K562 (cell line): ENCODE data around the gene ADRA1B. TPM values are rescaled to one million over a fixed set of nuclear protein-coding genes. Genes with fewer than 3 reads are reported as not detected.

Experiments used
- ATAC-seq: fragments of 200-7000 bp; cut with Tn5 transposase; 3 replicates; pipeline ENCODE4 v1.9.1; 2020; ENCODE audit warnings: moderate library complexity
- BruUV-seq: library from RNA; stranded (reverse); fragments of 400-500 nt; replicated peaks from 2 replicates; lab custom pipeline; 2021; lab: Mats Ljungman, UMichigan
- CTCF ChIA-PET: fragments of 300-600 bp; formaldehyde crosslinking; extraction: SDS; loops from one replicate; lab custom pipeline; 2021; ENCODE audit warnings: low intra/inter-chr PET ratio; lab: Yijun Ruan, JAX
- POLR2A ChIA-PET: fragments of 300-600, 350-650 bp; sonication (Branson Sonifier 250); formaldehyde crosslinking; extraction: SDS; loops from one replicate; lab custom pipeline; 2021; ENCODE audit warnings: antibody characterized with exemption, inconsistent platforms; lab: Yijun Ruan, JAX
- DNase-seq, 4 experiments: peaks; one replicate each; pipeline versions ENCODE4 v3.0.0 to v3.0.0-alpha.2; 2011 to 2018; ENCODE audit warnings: low spot score in 3 of 4, mixed read lengths in 3 of 4; ENCODE audit errors: extremely low read depth in 1 of 4
- FAIRE-seq: peaks from 2 replicates; lab custom pipeline; 2011; peaks lifted over from hg19 to GRCh38; lab: Jason Lieb, UNC
- H2AFZ ChIP-seq: 2 replicates; pipeline ENCODE4 v1.6.0; 2011; ENCODE audit warnings: low read depth, low read length, control low read depth, inconsistent platforms
- H3K27ac ChIP-seq: fragments of 200-600 bp; 3 replicates; pipeline ENCODE4 v1.8.0; 2011; ENCODE audit warnings: low read depth, mild to moderate bottlenecking, control low read depth, inconsistent platforms, low read length, moderate library complexity, mixed read lengths; ENCODE audit errors: extremely low read depth
- H3K27me3 ChIP-seq, 2 experiments: fragments of 300-600 bp in 1 of 2; 2 replicates in 1 of 2; 3 replicates in 1 of 2; pipeline versions ENCODE4 v1.6.0 to v1.8.0; 2011; ENCODE audit warnings: inconsistent platforms in 2 of 2, low read length in 2 of 2, mild to moderate bottlenecking in 1 of 2, mixed read lengths in 1 of 2, moderate library complexity in 1 of 2; ENCODE audit not compliant: control insufficient read depth in 2 of 2, insufficient read depth in 2 of 2
- H3K36me3 ChIP-seq: fragments of 300-600 bp; 3 replicates; pipeline ENCODE4 v1.8.0; 2011; ENCODE audit warnings: mild to moderate bottlenecking, low read length, inconsistent platforms; ENCODE audit not compliant: control insufficient read depth, insufficient read depth
- H3K4me1 ChIP-seq, 2 experiments: fragments of 200-600 bp in 1 of 2; replicated peaks in 1 of 2; 2 replicates in 1 of 2; 3 replicates in 1 of 2; pipeline versions ENCODE4 v1.5.1 to v1.8.0; 2011; ENCODE audit warnings: inconsistent platforms in 2 of 2, low read length in 2 of 2, mild to moderate bottlenecking in 1 of 2, mixed read lengths in 1 of 2, moderate library complexity in 1 of 2; ENCODE audit not compliant: control insufficient read depth in 2 of 2, insufficient read depth in 2 of 2
- H3K4me2 ChIP-seq: 2 replicates; pipeline ENCODE4 v1.6.1; 2011; ENCODE audit warnings: low read length, control low read depth, inconsistent platforms, mixed read lengths; ENCODE audit not compliant: insufficient read depth
- H3K4me3 ChIP-seq: fragments of 200-600 bp; sonication (generic), shearing (Covaris generic); 2 replicates; pipeline ENCODE4 v1.5.1; 2016; ENCODE audit warnings: control low read depth, inconsistent platforms
- H3K79me2 ChIP-seq: fragments of 200-600 bp; 3 replicates; pipeline ENCODE4 v1.8.0; 2011; ENCODE audit warnings: low read length, inconsistent platforms; ENCODE audit not compliant: control insufficient read depth, insufficient read depth
- H3K9ac ChIP-seq, 2 experiments: 2 replicates each; pipeline versions ENCODE4 v1.6.0 to v1.6.1; 2011; ENCODE audit warnings: low read depth in 2 of 2, low read length in 2 of 2, control low read depth in 1 of 2, inconsistent platforms in 1 of 2, mild to moderate bottlenecking in 1 of 2, mixed read lengths in 1 of 2; ENCODE audit not compliant: insufficient read depth in 1 of 2
- H3K9me1 ChIP-seq: one replicate; pipeline ENCODE4 v1.6.0; 2011; ENCODE audit warnings: inconsistent platforms, mild to moderate bottlenecking, low read length, moderate library complexity; ENCODE audit not compliant: control insufficient read depth, insufficient read depth
- H3K9me3 ChIP-seq: replicated peaks from 2 replicates; pipeline ENCODE4 v1.5.1; 2011; ENCODE audit warnings: low read depth, low read length, inconsistent platforms; ENCODE audit not compliant: control insufficient read depth, insufficient read depth
- H4K20me1 ChIP-seq: replicated peaks from 2 replicates; pipeline ENCODE4 v1.6.1; 2011; ENCODE audit warnings: low read length, inconsistent platforms, mixed read lengths; ENCODE audit not compliant: control insufficient read depth, insufficient read depth
- ARID2 ChIP-seq: fragments of 450-650 bp; IDR thresholded peaks from 2 replicates; pipeline ENCODE4 v1.6.1; 2017; ENCODE audit warnings: antibody characterized with exemption, mild to moderate bottlenecking
- FOXP4 ChIP-seq: sonication (generic); formaldehyde crosslinking; IDR thresholded peaks from 2 replicates; pipeline ENCODE4 v1.8.0; 2022; ENCODE audit warnings: mild to moderate bottlenecking, missing genetic modification reagents, borderline replicate concordance
- NR4A1 ChIP-seq, 2 experiments: fragments of 250-450 bp in 1 of 2; fragments of 450-650 bp in 1 of 2; sonication (Bioruptor Pico) in 1 of 2; IDR thresholded peaks; 2 replicates each; pipeline versions ENCODE4 v1.4.0 to v1.6.1; 2016 to 2020; ENCODE audit warnings: mild to moderate bottlenecking in 2 of 2, missing compliant biosample characterization in 1 of 2, missing genetic modification characterization in 1 of 2, moderate library complexity in 1 of 2
- NUFIP1 ChIP-seq: fragments of 450-650 bp; IDR thresholded peaks from 2 replicates; pipeline ENCODE4 v1.6.1; 2018; ENCODE audit not compliant: partially characterized antibody
- PML ChIP-seq: IDR thresholded peaks from 2 replicates; pipeline ENCODE4 v1.6.1; 2012; ENCODE audit warnings: low read length, inconsistent platforms
- PRPF4 ChIP-seq: fragments of 200-400 bp; formaldehyde crosslinking; IDR thresholded peaks from one replicate; pipeline ENCODE4 v1.6.1; 2017; ENCODE audit warnings: low read length, low read depth, mild to moderate bottlenecking; ENCODE audit not compliant: insufficient read depth, poor library complexity, severe bottlenecking
- SMAD4 ChIP-seq: fragments of 250-450 bp; sonication (Bioruptor Pico); conservative IDR thresholded peaks from 2 replicates; pipeline ENCODE4 v1.8.0; 2021; ENCODE audit warnings: inconsistent platforms, mild to moderate bottlenecking, moderate library complexity
- SRF ChIP-seq, 2 experiments: fragments of 250-450, 450-650 bp in 1 of 2; sonication (Bioruptor Pico) in 1 of 2; sonication (generic) in 1 of 2; formaldehyde crosslinking; IDR thresholded peaks; 2 replicates each; pipeline versions ENCODE4 v1.5.0 to v1.5.1; 2020 to 2022; ENCODE audit warnings: mild to moderate bottlenecking in 1 of 2, missing genetic modification reagents in 1 of 2
- XRCC5 ChIP-seq: fragments of 200-400 bp; formaldehyde crosslinking; IDR thresholded peaks from 2 replicates; pipeline ENCODE4 v1.6.1; 2017; ENCODE audit warnings: low read depth, mild to moderate bottlenecking, low read length
- ZEB2 ChIP-seq: fragments of 450-650 bp; IDR thresholded peaks from 2 replicates; pipeline ENCODE4 v1.6.1; 2016
- ZNF124 ChIP-seq: sonication (generic); formaldehyde crosslinking; IDR thresholded peaks from 2 replicates; pipeline ENCODE4 v1.8.1; 2022; ENCODE audit warnings: missing genetic modification reagents
- ZNF146 ChIP-seq: IDR thresholded peaks from one replicate; pipeline ENCODE4 v1.6.1; 2018; ENCODE audit warnings: missing compliant biosample characterization; ENCODE audit not compliant: unreplicated experiment
- ZNF232 ChIP-seq: sonication (generic); formaldehyde crosslinking; IDR thresholded peaks from 2 replicates; pipeline ENCODE4 v1.8.0; 2022; ENCODE audit warnings: mild to moderate bottlenecking, missing genetic modification reagents
- ZNF551 ChIP-seq: fragments of 250-450 bp; sonication (Bioruptor Pico); IDR thresholded peaks from 2 replicates; pipeline ENCODE4 v1.5.0; 2021; ENCODE audit warnings: mild to moderate bottlenecking, moderate library complexity
- WGBS: fragments of 100-300 bp; shearing (Covaris generic); methylation state at CpG from one replicate; pipeline ENCODE4 v1.1.6; 2016; ENCODE audit warnings: low coverage, mixed read lengths; ENCODE audit not compliant: insufficient coverage; ENCODE audit errors: missing lambda C conversion rate; 5-methylcytosine and 5-hydroxymethylcytosine counted together
- in situ Hi-C: fragments of 300-500 bp; cut with MboI; formaldehyde crosslinking; loops from 4 replicates; pipeline ENCODE4 v1.15.0; 2018; ENCODE audit warnings: inconsistent platforms, mixed read lengths
- intact Hi-C: fragments of 100-400 bp; cut with micrococcal nuclease; formaldehyde crosslinking; loops from 2 replicates; pipeline ENCODE4 v1.14.2; 2022
- polyA plus RNA-seq, 8 experiments: library from polyadenylated mRNA; depleted of rRNA in 4 of 8; stranded (reverse) in 5 of 8; unstranded in 3 of 8; fragments of >200 nt; fragmentation: Nextera tagmentation in 2 of 8; fragmentation: Illumina TruSeq in 1 of 8; extraction: Ambion mirVana in 2 of 8; extraction: Trizol in 1 of 8; gene quantifications; 2 replicates each; pipeline versions ENCODE4 v1.2.1 to v1.2.3, GENCODE V29; 2011 to 2014; ENCODE audit warnings: inconsistent platforms in 1 of 8, missing spikeins in 1 of 8
- total RNA-seq, 7 experiments: library from RNA; depleted of rRNA in 6 of 7; stranded (reverse); fragments of >200 nt in 6 of 7; fragmentation: Illumina TruSeq in 2 of 7; extraction: Trizol in 2 of 7; gene quantifications; 2 replicates each; pipeline versions ENCODE4 v1.2.1 to v1.2.3, GENCODE V29; 2011 to 2021; ENCODE audit warnings: low replicate concordance in 1 of 7

Gene ADRA1B
- total and polyA plus RNA-seq, 9 of the 15 experiments (the other 6 are each of a cell fraction or from before 2014, with no cell fraction given): not detected

DNA sequence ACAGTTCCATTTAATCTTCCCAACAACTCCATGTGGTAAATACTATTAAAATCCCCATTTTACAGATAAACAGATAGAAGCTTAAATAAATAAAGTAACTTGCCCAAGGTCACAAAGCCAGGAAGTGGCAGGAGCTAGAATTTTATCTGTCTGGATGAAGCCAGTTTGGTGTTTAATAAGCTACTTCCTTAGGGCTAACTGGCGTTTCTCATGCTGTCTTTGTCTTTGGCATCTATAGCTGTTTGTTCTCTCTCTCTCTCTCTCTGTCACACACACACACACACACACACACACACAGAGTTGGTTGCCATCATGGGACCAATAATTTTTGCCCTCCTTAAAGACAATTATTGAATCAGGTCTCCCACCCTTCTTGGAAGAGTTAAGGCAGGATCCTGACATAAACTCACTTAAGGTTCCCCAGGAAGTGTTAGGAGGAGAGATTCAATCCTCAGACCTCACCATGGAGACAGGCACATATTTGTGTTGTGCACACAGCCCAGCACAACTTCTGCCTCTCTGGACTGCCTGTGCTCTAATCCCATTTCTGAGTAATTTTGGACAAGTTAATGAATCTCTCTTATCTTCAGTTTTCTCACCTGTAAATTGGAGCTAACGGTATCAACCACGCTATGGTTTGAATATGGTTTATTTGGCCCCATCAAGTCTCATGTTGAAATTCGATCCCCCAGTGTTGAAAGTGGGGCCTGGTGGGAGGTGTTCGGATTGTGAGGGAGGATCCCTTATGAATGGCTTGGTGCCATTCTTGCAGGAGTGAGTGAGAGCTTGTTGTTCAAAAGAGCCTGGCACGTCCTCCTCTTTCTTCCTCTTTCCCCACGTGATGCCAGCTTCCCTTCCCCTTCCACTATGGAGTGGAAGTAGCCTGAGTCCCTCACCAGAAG, 8.3 kb upstream of the ADRA1B start:
- no peak overlapping the region for H3K4me3 ChIP-seq
- CTCF ChIA-PET: no interaction called here
- FAIRE-seq (no peak), ATAC-seq (no peak), DNase-seq (no peak)
- no peaks in the 10 kb centered on the region for H3K36me3 ChIP-seq
- no peaks in the 10 kb centered on the region for H3K79me2 ChIP-seq
- H4K20me1 ChIP-seq: no peaks in the 10 kb centered on the region
- in situ Hi-C loops (no loop called here), intact Hi-C loops (no loop called here)
- peaks cover 0 to 12% of the 10 kb centered on the region in 2 experiments; a peak in 3 of 5 replicates for H3K27me3 ChIP-seq
- H3K4me1 ChIP-seq: no peaks in the 10 kb centered on the region
- BruUV-seq: no TSS peak
- WGBS: 1% methylated on average over 7 of the region's 7 CpGs
- POLR2A ChIA-PET: interaction anchor here (0.6 kb wide), 1 partner anchor 27 kb away, joined by 3 read pairs; no protein-coding TSS in a partner anchor
- no peak for TF ChIP-seq NUFIP1
- no peaks in the 10 kb centered on the region for H3K9me1 ChIP-seq
- H3K4me2 ChIP-seq: no peak overlapping the region
- no peak overlapping the region for H3K9ac ChIP-seq
- no peak overlapping the region for H3K27ac ChIP-seq
- H3K9me3 ChIP-seq: no peaks in the 10 kb centered on the region
- no peak overlapping the region for H2AFZ ChIP-seq

GRCh38 chr5:159908591-159908940, 7.7 kb upstream of the ADRA1B start:
- DNase-seq (no peak), FAIRE-seq (no peak), ATAC-seq (no peak)
- CTCF ChIA-PET: no interaction called here
- no peak overlapping the region for H3K4me3 ChIP-seq
- H3K9me3 ChIP-seq: no peaks in the 10 kb centered on the region
- H3K27me3 ChIP-seq: peaks cover 0 to 10% of the 10 kb centered on the region in 2 experiments; a peak in 3 of 5 replicates
- H3K9ac ChIP-seq: no peak overlapping the region
- BruUV-seq: no TSS peak
- no peaks in the 10 kb centered on the region for H3K79me2 ChIP-seq
- H3K9me1 ChIP-seq: no peaks in the 10 kb centered on the region
- POLR2A ChIA-PET: interaction anchor here (0.6 to 0.7 kb wide), 2 partner anchors 26 to 488 kb away, joined by 3 to 4 read pairs; no protein-coding TSS in a partner anchor
- no peak overlapping the region for H3K27ac ChIP-seq
- H3K4me2 ChIP-seq: no peak overlapping the region
- intact Hi-C loops (no loop called here), in situ Hi-C loops (no loop called here)
- no peaks in the 10 kb centered on the region for H3K36me3 ChIP-seq
- no peak overlapping the region for H2AFZ ChIP-seq
- WGBS: 0% methylated on average over 5 of the region's 5 CpGs
- no peaks in the 10 kb centered on the region for H4K20me1 ChIP-seq
- no peaks in the 10 kb centered on the region for H3K4me1 ChIP-seq
- TF ChIP-seq NR4A1 (CRISPR knock-in tag; IDR thresholded peaks at IDR 0.05) (no peak), NR4A1 (tag; IDR thresholded peaks at IDR 0.05) (no peak), ARID2 (no peak), SMAD4 (CRISPR knock-in tag) (no peak), PML (no peak), PRPF4 (no peak), FOXP4 (CRISPR knock-in tag) (no peak), ZNF551 (CRISPR knock-in tag) (no peak), XRCC5 (no peak), ZEB2 (no peak), SRF (CRISPR knock-in tag; IDR thresholded peaks at IDR 0.05) (no peak), ZNF146 (no peak), ZNF124 (CRISPR knock-in tag) (no peak), ZNF232 (CRISPR knock-in tag) (no peak)
